IMR-90 (cell line): ENCODE data around the gene SGO2. TPM values are rescaled to one million over a fixed set of nuclear protein-coding genes. Genes with fewer than 3 reads are reported as not detected.

ENCODE experiments used
- ATAC-seq: fragments of 200-7000 bp; cut with Tn5 transposase; 2 replicates; pipeline ENCODE4 v1.9.1; 2020; ENCODE audit warnings: low read depth, mild to moderate bottlenecking, moderate library complexity
- BruUV-seq: library from RNA; stranded (reverse); fragments of 400-500 nt; replicated peaks from 2 replicates; lab custom pipeline; 2021; lab: Mats Ljungman, UMichigan
- CTCF ChIA-PET: fragments of 300-600 bp; formaldehyde crosslinking; extraction: SDS; loops from one replicate; lab custom pipeline; 2021; ENCODE audit warnings: antibody characterized with exemption; lab: Yijun Ruan, JAX
- POLR2A ChIA-PET: fragments of 300-600 bp; sonication (Branson Sonifier 250); formaldehyde crosslinking; loops from one replicate; lab custom pipeline; 2022; ENCODE audit warnings: antibody characterized with exemption; ENCODE audit not compliant: unreplicated experiment; lab: Charles Lee
- DNase-seq: peaks from one replicate; pipeline ENCODE4 v3.0.0; 2013
- H2AFZ ChIP-seq: replicated peaks from 2 replicates; pipeline ENCODE3; 2013; ENCODE audit warnings: low read length, mild to moderate bottlenecking; ENCODE audit not compliant: poor library complexity
- H2AK5ac ChIP-seq: 2 replicates; pipeline ENCODE4 v1.6.1; 2013; ENCODE audit warnings: low read depth, low read length, inconsistent platforms
- H2AK9ac ChIP-seq: replicated peaks from 2 replicates; pipeline ENCODE3; 2013; ENCODE audit warnings: mild to moderate bottlenecking, low read depth, low read length, moderate library complexity; ENCODE audit not compliant: poor library complexity
- H2BK120ac ChIP-seq: 2 replicates; pipeline ENCODE4 v1.6.1; 2013; ENCODE audit warnings: low read depth, low read length, inconsistent platforms
- H2BK15ac ChIP-seq: 3 replicates; pipeline ENCODE4 v1.6.1; 2013; ENCODE audit warnings: low read depth, low read length, inconsistent platforms
- H2BK20ac ChIP-seq: 2 replicates; pipeline ENCODE4 v1.6.1; 2013; ENCODE audit warnings: low read depth, mild to moderate bottlenecking, inconsistent platforms, low read length, moderate library complexity
- H2BK5ac ChIP-seq: 2 replicates; pipeline ENCODE4 v1.6.1; 2013; ENCODE audit warnings: mild to moderate bottlenecking, low read depth, low read length, inconsistent platforms; ENCODE audit not compliant: poor library complexity, severe bottlenecking
- H3K14ac ChIP-seq: replicated peaks from 2 replicates; pipeline ENCODE4 v1.6.1; 2013; ENCODE audit warnings: low read depth, low read length, inconsistent platforms
- H3K18ac ChIP-seq: 2 replicates; pipeline ENCODE4 v1.6.1; 2013; ENCODE audit warnings: low read depth, low read length, control low read depth
- H3K23ac ChIP-seq: 2 replicates; pipeline ENCODE4 v1.6.1; 2013; ENCODE audit warnings: low read depth, low read length, inconsistent platforms
- H3K27ac ChIP-seq: 2 replicates; pipeline ENCODE4 v1.5.1; 2013; ENCODE audit warnings: mild to moderate bottlenecking, control low read depth, low read length; ENCODE audit not compliant: insufficient read depth
- H3K27me3 ChIP-seq: 2 replicates; pipeline ENCODE4 v1.6.1; 2013; ENCODE audit warnings: low read length; ENCODE audit not compliant: control insufficient read depth, insufficient read depth
- H3K36me3 ChIP-seq: 2 replicates; pipeline ENCODE4 v1.6.1; 2013; ENCODE audit warnings: low read length, mixed read lengths; ENCODE audit not compliant: control insufficient read depth, insufficient read depth
- H3K4ac ChIP-seq: 2 replicates; pipeline ENCODE4 v1.6.1; 2013; ENCODE audit warnings: low read depth, low read length, inconsistent platforms
- H3K4me1 ChIP-seq: 2 replicates; pipeline ENCODE4 v1.6.1; 2013; ENCODE audit warnings: low read length, mixed read lengths; ENCODE audit not compliant: control insufficient read depth, insufficient read depth
- H3K4me2 ChIP-seq: 2 replicates; pipeline ENCODE4 v1.6.1; 2013; ENCODE audit warnings: low read depth, mild to moderate bottlenecking, control low read depth, low read length, moderate library complexity
- H3K4me3 ChIP-seq: 2 replicates; pipeline ENCODE4 v1.5.1; 2013; ENCODE audit warnings: low read depth, mild to moderate bottlenecking, control low read depth, low read length, moderate library complexity; ENCODE audit not compliant: insufficient read depth
- H3K56ac ChIP-seq: 2 replicates; pipeline ENCODE4 v1.6.1; 2013; ENCODE audit warnings: low read length, inconsistent platforms; ENCODE audit not compliant: insufficient read depth; ENCODE audit errors: extremely low read depth
- H3K79me1 ChIP-seq, 2 experiments: 2 replicates each; pipeline ENCODE4 v1.6.1; 2013; ENCODE audit warnings: low read length in 2 of 2, inconsistent platforms in 1 of 2, low read depth in 1 of 2
- H3K9ac ChIP-seq: 2 replicates; pipeline ENCODE4 v1.6.1; 2013; ENCODE audit warnings: low read depth, low read length, control low read depth
- H3K9me1 ChIP-seq: 2 replicates; pipeline ENCODE4 v1.6.1; 2013; ENCODE audit warnings: low read length, inconsistent platforms; ENCODE audit not compliant: insufficient read depth
- H3K9me3 ChIP-seq: 2 replicates; pipeline ENCODE4 v1.6.1; 2013; ENCODE audit warnings: low read length; ENCODE audit not compliant: control insufficient read depth, insufficient read depth
- H4K20me1 ChIP-seq: 2 replicates; pipeline ENCODE4 v1.6.1; 2013; ENCODE audit warnings: low read length, inconsistent platforms; ENCODE audit not compliant: insufficient read depth
- H4K5ac ChIP-seq: 2 replicates; pipeline ENCODE4 v1.6.1; 2013; ENCODE audit warnings: mild to moderate bottlenecking, low read depth, low read length, control low read depth
- H4K8ac ChIP-seq, 2 experiments: 2 replicates each; pipeline ENCODE4 v1.6.1; 2013; ENCODE audit warnings: low read depth in 2 of 2, low read length in 2 of 2, control low read depth in 1 of 2, inconsistent platforms in 1 of 2
- H4K91ac ChIP-seq: 2 replicates; pipeline ENCODE4 v1.6.1; 2013; ENCODE audit warnings: low read depth, low read length, inconsistent platforms; ENCODE audit not compliant: insufficient read depth
- MAFK ChIP-seq: IDR thresholded peaks from 2 replicates; pipeline ENCODE4 v1.6.1; 2012; ENCODE audit warnings: low read depth, low read length, improper control_type of control experiment
- MXI1 ChIP-seq: IDR thresholded peaks from 2 replicates; pipeline ENCODE4 v1.6.1; 2012; ENCODE audit warnings: low read depth, mild to moderate bottlenecking, low read length, moderate library complexity, borderline replicate concordance
- RCOR1 ChIP-seq: IDR thresholded peaks from 2 replicates; pipeline ENCODE4 v1.6.1; 2012; ENCODE audit warnings: mild to moderate bottlenecking, low read length, improper control_type of control experiment; ENCODE audit not compliant: insufficient replicate concordance
- SMC3 ChIP-seq: fragments of 150-350 bp; IDR thresholded peaks from 2 replicates; pipeline ENCODE4 v1.6.1; 2016; ENCODE audit warnings: low read depth, mild to moderate bottlenecking, antibody characterized with exemption, low read length, moderate library complexity
- WGBS, 2 experiments: methylation state at CpG; one replicate each; pipeline versions ENCODE4 v1.1.5 to v1.1.7; 2013; ENCODE audit warnings: missing lambda C conversion rate in 2 of 2; ENCODE audit not compliant: insufficient read length in 1 of 2; ENCODE audit errors: extremely low coverage in 2 of 2; 5-methylcytosine and 5-hydroxymethylcytosine counted together
- dilution Hi-C: fragments of 300-500 bp; cut with HindIII; formaldehyde crosslinking; loops from one replicate; pipeline ENCODE4 v1.14.3; 2018; ENCODE audit warnings: low sequenced_read_pairs; ENCODE audit not compliant: unreplicated experiment
- in situ Hi-C: fragments of 300-500 bp; cut with MboI; formaldehyde crosslinking; loops from 3 replicates; pipeline ENCODE4 v1.14.3; 2019; ENCODE audit warnings: low sequenced_read_pairs, inconsistent platforms, mixed read lengths
- intact Hi-C: fragments of 100-400 bp; cut with micrococcal nuclease; formaldehyde crosslinking; loops from 2 replicates; pipeline ENCODE4 v1.10.0; 2022
- polyA plus RNA-seq, 3 experiments: library from polyadenylated mRNA; depleted of rRNA; stranded (reverse); fragments of >200 nt; gene quantifications; 2 replicates each; pipeline ENCODE4 v1.2.3, GENCODE V29; 2012; ENCODE audit warnings: low replicate concordance in 1 of 3
- total RNA-seq: library from RNA; depleted of rRNA; stranded (reverse); fragments of >200 nt; gene quantifications from 2 replicates; pipeline ENCODE4 v1.2.3, GENCODE V29; 2012

SGO2 gene
- total and polyA plus RNA-seq, 2 of the 4 experiments (the other 2 are of a cell fraction), result 5.4 to 6.3 TPM

DNA sequence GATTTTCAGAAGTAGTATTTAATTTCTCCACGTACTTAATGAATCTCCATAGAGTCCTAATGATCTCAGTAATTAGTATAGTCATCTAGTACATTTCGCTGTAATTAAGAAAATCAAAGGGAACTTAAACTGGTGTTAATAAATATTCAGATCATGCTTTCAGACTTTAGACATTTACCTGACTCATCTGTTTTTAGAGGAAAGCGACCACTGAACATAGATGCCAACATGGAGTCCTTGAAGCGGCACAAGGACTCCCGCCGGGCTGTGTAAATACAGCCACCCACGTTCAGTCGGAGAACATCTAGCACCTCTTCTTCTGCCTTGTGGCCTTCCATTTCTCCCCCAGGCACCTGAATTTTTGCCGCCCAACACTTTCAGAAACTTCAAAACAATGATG, 19.3 kb upstream of the SGO2 start:
- TF ChIP-seq SMC3, result no peak
- no peak for TF ChIP-seq MXI1
- 0 out of 2 replicates have a peak, but pooled peaks have one; percentile 7 for TF ChIP-seq MAFK
- TF ChIP-seq RCOR1, result no peak
- 82% methylated on average over 5 of the region's 9 CpGs; no CpG with 5 or more reads in 1 of the 2 experiments for WGBS, 2 experiments

More for the DNA sequence above, 19.3 kb upstream of the SGO2 start:
- H4K5ac ChIP-seq, result no peak overlapping the region
- H3K79me1 ChIP-seq, result peaks cover 14 to 16% of the 10 kb centered on the region in 2 experiments
- no peak overlapping the region for H3K4me3 ChIP-seq
- H2BK120ac ChIP-seq, result no peak overlapping the region
- no peak overlapping the region for H3K23ac ChIP-seq
- no peak overlapping the region for H2BK15ac ChIP-seq
- no peak overlapping the region for H3K56ac ChIP-seq
- no peak overlapping the region for H2AK9ac ChIP-seq
- no peak overlapping the region for H3K18ac ChIP-seq
- no TSS peak for BruUV-seq
- dilution Hi-C loops (no loop called here), intact Hi-C loops (no loop called here), in situ Hi-C loops (no loop called here)
- H3K14ac ChIP-seq, result no peak overlapping the region
- H4K91ac ChIP-seq, result no peak overlapping the region
- H2BK20ac ChIP-seq, result no peak overlapping the region
- no peak overlapping the region for H3K9ac ChIP-seq
- ATAC-seq (no peak), DNase-seq (no peak)
- 0 out of 2 replicates have a peak, but pooled peaks cover 2% of the 10 kb centered on the region for H3K4me1 ChIP-seq
- H2AFZ ChIP-seq, result no peak overlapping the region
- H3K4ac ChIP-seq, result no peak overlapping the region
- H2BK5ac ChIP-seq, result no peak overlapping the region
- ChIA-PET CTCF (interaction anchor here (0.6 kb wide), 1 partner anchor 33 kb away, joined by 3 read pairs; no protein-coding TSS in a partner anchor), POLR2A (no interaction called here)
- no peaks in the 10 kb centered on the region for H3K9me3 ChIP-seq
- no peaks in the 10 kb centered on the region; the same call in 1 of the 2 replicates for H4K20me1 ChIP-seq
- H3K27ac ChIP-seq, result no peak overlapping the region
- no peak overlapping the region for H4K8ac ChIP-seq
- peaks cover 6% of the 10 kb centered on the region for H3K36me3 ChIP-seq
- no peak overlapping the region for H2AK5ac ChIP-seq
- H3K9me1 ChIP-seq, result peaks cover 6% of the 10 kb centered on the region
- no peak overlapping the region for H3K4me2 ChIP-seq
- no peaks in the 10 kb centered on the region for H3K27me3 ChIP-seq
